HG03064 (cell line): Measurements from ENCODE around the gene KYAT1.

Experiments
- ATAC-seq: cut with Tn5 transposase; IDR thresholded peaks from one replicate; pipeline ENCODE4 v1.9.1; 2021; ENCODE audit warnings: low read depth; ENCODE audit not compliant: unreplicated experiment

The KYAT1 gene

DNA sequence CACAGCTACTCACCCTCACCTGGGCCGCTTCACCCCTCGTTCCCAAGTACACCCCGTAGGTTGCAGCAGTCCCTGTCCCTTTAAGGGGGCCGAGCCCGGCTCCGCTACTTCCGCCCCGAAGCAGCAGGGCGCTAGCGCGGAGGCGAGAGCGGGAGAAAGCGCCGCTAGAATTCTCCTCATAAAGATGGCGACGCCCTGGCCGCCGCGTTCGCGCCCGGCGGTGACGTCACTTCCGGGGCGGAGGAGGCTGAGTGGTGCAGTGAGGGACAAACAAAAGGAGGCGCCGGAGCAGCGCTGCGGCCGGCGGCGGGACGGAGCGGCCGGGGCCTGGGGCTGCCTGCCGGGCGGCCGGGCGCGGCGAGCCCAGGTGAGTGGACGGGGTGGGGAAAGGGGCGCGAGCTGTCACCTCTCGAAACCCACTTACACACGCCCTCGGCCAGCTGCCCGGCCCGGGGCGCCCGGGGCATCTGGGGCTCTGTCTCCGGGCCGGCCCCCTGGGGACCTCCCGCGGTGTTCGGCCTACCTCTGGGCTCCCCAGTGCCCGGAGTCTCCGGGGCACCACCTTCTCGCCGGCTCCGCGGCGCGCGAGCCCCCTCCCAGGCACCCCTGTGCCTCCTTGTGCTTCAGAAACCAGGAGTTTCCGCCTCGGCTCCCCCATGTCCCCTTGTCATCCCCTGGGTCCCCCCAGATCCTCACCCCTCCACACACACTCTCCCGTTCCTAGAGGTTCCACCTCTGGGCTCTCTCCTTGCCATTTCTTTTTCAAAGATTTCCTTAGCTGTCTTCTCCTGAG, at the start of gene KYAT1, which contains the start of gene LRRC8A:
KYAT1 (minus strand) TSS at position 67 of the 793 bp plus-strand sequence. CDS start 36,545 bp downstream, outside the sequence.
LRRC8A (plus strand) TSS at position 250 of the 793 bp plus-strand sequence. CDS start 25,032 bp downstream, outside the sequence.
- peak; percentile 83 for ATAC-seq

DNA sequence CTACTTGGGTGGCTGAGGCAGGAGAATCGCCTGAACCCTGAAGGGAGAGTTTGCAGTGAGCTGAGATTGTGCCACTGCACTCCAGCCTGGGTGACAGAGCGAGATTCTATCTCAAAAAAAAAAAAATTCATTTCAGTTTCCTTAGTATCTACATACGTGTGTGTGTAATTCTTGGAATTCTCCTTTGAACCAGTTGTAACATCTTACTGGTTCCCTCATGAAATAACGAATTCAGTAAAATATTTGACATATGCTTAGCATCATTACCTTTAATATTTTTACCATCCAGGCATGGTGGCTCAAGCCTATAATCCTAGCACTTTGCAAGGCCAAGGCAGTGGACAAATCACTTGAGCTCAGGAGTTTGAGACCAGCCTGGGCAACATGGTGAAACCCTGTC, 47.8 kb upstream of the KYAT1 start:
- no peak for ATAC-seq

DNA sequence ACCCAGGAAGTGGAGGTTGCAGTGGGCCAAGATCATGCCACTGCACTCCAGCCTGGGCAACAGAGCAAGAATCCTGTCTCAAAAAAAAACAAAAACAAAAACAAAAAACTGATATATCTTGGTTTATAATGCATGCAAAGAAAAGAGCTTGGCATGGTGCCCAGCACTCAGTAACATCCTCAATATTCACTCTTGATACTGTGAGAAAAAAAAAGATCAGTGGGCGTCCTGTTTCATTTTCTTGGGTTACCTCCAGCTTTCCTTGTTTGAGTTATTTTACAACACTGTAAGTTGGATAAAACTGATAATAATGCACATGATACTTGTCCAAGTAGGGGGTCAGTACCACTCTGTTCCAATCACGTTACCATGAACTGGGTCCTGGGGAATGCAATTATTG, 46.9 kb upstream of the KYAT1 start:
- ATAC-seq: no peak

GRCh38 chr9:128927731-128928411, 46.1 kb upstream of the KYAT1 start:
- ATAC-seq: no peak

DNA sequence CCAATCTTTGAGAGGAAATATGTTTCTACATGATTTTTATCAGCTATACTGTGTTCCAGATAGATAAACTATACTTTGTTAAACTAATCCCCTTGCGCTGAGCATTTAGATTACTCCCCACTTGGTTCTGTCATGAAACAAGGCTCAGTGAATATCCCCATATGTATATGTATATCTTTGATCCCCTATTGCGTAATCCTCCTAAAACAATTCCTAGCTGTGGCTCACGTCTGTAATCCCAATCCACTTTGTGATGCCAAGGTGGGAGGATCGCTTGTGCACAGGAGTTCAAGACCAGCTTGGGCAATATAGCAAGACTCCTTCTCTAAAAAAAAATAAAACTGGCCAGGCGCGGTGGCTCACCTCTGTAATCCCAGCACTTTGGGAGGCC, 41.7 kb upstream of the KYAT1 start:
- ATAC-seq: no peak

DNA sequence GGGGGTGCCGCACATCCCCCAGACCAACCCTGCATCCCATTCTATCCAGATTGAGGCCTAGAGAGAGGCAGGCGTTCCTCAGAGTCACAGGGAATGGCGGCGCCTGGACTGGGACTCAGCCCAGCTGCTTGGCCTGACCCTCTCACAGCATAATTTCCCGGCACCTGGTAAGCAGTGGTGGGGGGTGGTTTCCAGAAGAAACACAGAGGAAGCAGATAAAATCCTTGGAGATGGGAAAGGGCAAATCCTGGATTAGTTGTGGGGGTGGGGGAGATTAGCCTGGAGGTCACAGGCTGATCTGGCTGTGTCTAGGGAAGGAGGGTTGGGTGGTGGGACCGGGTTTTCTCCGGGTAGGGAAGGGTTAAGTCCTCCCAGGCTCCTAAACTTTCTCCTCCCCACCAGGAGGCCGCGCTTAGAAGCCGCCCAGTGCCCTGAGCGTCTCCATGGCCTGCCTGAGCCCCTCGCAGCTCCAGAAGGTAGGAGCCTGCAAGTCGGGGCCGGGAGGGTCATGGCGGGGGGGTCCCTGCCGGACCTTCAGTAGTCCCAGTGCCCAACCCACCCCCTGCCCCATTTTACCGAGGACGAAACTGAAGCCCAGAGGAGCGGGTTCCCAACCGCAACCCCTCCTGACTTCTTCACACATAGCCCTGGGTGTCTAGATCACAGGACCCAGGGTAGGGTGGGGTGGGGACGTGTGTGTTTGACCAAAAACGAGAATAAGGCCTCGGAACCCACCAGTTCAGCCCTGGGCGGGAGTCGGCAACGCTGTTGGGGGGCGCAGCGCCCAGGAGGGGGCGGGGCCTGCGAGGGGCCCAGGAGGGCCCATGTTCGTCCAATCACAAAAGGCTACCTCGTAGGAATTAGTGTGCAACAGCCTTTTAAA, 40.4 kb upstream of the KYAT1 start:
- no peak for ATAC-seq

GRCh38 chr9:128920381-128921058, 38.8 kb upstream of the KYAT1 start, which contains the start of gene PHYHD1:
TSS of gene PHYHD1 (plus strand) at chr9:128920982. CDS start at chr9:128922324, 1,342 bp downstream.
- no peak for ATAC-seq

- ATAC-seq: no peak
These were observed 37.8 kb upstream of the KYAT1 start for GRCh38 chr9:128919402-128920089.

- no peak for ATAC-seq
These were observed 37.2 kb upstream of the KYAT1 start for GRCh38 chr9:128918921-128919320.

DNA sequence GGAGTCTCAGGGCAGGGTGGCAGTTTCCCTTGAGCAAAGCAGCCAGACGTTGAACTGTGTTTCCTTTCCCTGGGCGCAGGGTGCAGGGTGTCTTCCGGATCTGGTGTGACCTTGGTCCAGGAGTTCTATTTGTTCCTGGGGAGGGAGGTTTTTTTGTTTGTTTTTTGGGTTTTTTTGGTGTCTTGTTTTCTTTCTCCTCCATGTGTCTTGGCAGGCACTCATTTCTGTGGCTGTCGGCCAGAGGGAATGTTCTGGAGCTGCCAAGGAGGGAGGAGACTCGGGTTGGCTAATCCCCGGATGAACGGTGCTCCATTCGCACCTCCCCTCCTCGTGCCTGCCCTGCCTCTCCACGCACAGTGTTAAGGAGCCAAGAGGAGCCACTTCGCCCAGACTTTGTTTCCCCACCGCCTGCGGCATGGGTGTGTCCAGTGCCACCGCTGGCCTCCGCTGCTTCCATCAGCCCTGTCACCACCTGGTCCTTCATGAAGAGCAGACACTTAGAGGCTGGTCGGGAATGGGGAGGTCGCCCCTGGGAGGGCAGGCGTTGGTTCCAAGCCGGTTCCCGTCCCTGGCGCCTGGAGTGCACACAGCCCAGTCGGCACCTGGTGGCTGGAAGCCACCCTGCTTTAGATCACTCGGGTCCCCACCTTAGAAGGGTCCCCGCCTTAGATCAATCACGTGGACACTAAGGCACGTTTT, 35.5 kb upstream of the KYAT1 start:
- ATAC-seq: no peak

DNA sequence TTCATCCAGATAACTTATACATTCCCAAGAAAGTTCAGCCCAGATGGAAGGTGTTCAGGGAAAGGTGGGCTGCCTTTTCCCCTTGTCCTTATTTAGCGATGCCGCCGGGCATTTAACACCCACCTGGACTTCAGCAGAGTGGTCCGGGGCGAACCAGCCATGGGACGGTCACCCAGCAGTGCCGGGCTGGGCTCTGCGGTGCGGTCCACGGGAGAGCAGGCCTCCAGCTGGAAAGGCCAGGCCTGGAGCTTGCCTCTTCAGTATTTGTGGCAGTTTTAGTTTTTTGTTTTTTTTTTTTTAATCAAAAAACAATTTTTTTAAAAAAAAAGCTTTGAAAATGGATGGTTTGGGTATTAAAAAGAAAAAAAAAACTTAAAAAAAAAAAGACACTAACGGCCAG, 35.0 kb upstream of the KYAT1 start:
- no peak for ATAC-seq

- no peak for ATAC-seq
These were observed 34.5 kb upstream of the KYAT1 start for GRCh38 chr9:128916204-128916603.

DNA sequence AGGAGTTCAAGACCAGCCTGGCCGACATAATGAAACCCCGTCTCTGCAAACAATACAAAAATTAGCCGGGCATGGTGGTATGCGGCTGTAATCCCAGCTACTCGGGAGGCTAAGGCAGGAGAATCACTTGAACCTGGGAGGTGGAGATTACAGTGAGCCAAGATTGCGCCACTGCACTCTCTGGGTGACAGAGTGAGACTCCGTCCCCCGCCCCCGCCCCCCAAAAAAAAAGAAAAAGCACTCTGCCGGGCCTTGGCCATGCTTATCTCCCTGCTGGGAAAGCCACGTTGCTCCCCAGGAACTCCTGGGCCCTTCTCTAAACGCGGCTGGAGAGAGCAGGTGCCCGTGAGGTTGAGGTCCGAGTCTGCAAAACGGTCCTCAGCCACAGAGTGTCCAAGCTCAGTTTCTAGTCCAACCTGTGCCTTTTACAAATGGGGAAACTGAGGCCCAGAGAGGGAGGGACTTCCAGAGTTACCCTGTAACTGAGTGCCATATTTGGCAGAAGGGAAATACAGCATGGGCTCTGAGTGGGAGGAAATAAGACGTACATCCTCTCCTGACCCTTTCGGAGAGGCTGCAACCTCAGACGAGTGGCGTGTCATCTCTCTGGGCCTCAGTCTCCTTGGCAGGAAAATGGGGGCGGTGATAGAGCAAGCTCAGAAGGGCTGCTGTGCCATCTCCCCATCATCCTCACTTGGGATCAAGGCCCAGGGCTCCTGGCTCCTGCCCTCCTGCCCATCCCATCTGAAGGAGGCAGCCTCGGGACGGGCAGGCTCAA, 32.4 kb upstream of the KYAT1 start:
- no peak for ATAC-seq

- no peak for ATAC-seq
These were observed 31.5 kb upstream of the KYAT1 start for GRCh38 chr9:128913048-128913900.

GRCh38 chr9:128912270-128912853, 30.6 kb upstream of the KYAT1 start:
- ATAC-seq: no peak

GRCh38 chr9:128911529-128912035, 29.8 kb upstream of the KYAT1 start:
- no peak for ATAC-seq

GRCh38 chr9:128910906-128911305, 29.2 kb upstream of the KYAT1 start:
- ATAC-seq: no peak
